Measurements from ENCODE around the gene ARID4B.

Gene ARID4B

DNA sequence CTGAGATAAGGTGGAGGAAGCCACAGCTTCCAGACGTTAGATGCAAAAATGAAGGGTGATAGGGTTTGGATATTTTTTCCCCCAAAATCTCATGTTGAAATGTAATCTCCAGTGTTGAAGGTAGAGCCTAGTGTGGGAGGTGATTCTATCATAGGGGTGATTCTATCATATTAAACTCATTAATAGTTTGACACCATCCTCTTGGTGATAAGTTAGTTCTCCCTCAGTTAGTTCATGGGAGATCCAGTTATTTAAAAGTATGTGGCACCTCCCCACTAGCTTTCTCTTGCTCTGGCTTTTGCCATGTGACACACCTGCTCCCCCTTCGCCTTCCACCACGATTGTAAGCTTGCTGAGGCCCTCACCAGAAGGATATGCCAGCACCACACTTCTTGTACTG, 30.9 kb upstream of the ARID4B start:
- TF ChIP-seq, protein P1, sequence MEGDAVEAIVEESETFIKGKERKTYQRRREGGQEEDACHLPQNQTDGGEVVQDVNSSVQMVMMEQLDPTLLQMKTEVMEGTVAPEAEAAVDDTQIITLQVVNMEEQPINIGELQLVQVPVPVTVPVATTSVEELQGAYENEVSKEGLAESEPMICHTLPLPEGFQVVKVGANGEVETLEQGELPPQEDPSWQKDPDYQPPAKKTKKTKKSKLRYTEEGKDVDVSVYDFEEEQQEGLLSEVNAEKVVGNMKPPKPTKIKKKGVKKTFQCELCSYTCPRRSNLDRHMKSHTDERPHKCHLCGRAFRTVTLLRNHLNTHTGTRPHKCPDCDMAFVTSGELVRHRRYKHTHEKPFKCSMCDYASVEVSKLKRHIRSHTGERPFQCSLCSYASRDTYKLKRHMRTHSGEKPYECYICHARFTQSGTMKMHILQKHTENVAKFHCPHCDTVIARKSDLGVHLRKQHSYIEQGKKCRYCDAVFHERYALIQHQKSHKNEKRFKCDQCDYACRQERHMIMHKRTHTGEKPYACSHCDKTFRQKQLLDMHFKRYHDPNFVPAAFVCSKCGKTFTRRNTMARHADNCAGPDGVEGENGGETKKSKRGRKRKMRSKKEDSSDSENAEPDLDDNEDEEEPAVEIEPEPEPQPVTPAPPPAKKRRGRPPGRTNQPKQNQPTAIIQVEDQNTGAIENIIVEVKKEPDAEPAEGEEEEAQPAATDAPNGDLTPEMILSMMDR (conservative IDR thresholded peaks at IDR 0.05; ENCODE audit: low read depth, low read length), result no peak
- DNase-seq (ENCODE audit: low read depth), result no peak
- H3K4me3 ChIP-seq (ENCODE audit: low read depth, low read length), result no peak overlapping the region

GRCh38 chr1:235357485-235358373, 29.8 kb upstream of the ARID4B start:
- TF ChIP-seq, protein P1 (conservative IDR thresholded peaks at IDR 0.05; ENCODE audit: low read depth, low read length), result no peak
- DNase-seq (ENCODE audit: low read depth), result peak; percentile 13

DNA sequence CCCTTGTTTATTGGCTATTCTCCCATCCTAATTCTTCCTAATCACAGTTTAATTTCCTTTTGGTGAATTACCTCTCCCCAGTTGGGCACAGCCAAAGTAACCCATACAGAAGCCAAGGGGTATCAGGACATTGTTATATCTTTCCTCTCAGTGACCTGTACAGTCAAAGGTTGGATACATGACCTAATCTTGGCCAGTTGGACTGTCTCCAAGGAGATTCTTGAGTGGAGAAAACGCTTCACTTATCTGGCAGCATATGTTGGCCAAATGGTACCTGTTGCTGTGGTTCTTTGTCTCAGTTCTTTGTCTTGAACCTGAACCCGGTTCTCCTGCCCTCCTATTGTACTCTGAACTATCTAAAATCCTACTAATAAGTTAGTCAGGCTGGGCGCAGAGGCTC, 23.9 kb upstream of the ARID4B start:
- DNase-seq (ENCODE audit: low read depth), result no peak
- TF ChIP-seq, protein P1 (conservative IDR thresholded peaks at IDR 0.05; ENCODE audit: low read depth, low read length), result no peak
- no peak overlapping the region for H3K4me3 ChIP-seq (ENCODE audit: low read depth, low read length)

More at GRCh38 chr1:235357485-235358373, 29.8 kb upstream of the ARID4B start:
- no peak overlapping the region for H3K4me3 ChIP-seq (ENCODE audit: low read depth, low read length)

DNA sequence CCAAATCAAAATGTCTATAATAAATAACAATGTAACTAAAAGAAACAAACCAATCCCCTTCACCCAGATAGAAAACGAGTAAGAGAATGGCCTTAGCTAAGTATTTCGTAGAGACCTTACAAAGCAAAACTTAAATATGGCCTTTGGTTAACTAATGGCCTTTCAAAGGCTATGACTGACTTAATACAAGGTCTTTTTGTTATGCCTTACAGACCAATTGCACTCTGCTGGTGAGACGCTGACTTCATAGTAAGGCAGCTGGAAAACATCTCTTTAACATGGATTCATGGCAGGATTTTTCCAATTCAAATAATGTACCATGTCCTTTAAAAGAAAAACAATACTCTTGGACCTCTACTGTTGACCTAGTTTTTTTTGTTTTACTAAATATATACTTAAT, 23.5 kb upstream of the ARID4B start:
- TF ChIP-seq, protein P1 (conservative IDR thresholded peaks at IDR 0.05; ENCODE audit: low read depth, low read length), result no peak
- no peak overlapping the region for H3K4me3 ChIP-seq (ENCODE audit: low read depth, low read length)
- no peak for DNase-seq (ENCODE audit: low read depth)

DNA sequence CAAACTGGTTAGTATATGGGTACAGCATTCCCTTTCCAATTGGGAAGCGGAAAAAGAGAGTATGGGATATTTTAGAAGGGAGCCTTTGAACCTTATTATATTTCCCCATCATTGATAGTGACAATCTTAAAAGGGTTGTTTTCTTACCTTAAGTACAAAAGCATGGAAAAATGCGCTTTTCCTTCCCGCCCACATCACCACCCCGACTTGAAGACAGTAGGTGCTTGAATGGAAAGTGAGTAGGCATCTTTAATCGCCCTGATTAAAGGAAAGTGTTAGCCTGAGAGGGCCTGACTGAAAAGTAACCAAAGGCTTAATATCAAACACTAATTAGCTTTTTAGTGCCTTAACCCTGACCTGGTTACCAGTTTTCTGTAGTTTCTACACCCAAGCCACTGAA, 15.7 kb upstream of the ARID4B start:
- TF ChIP-seq, protein P1 (conservative IDR thresholded peaks at IDR 0.05; ENCODE audit: low read depth, low read length), result no peak
- no peak overlapping the region for H3K4me3 ChIP-seq (ENCODE audit: low read depth, low read length)
- DNase-seq (ENCODE audit: low read depth), result no peak

DNA sequence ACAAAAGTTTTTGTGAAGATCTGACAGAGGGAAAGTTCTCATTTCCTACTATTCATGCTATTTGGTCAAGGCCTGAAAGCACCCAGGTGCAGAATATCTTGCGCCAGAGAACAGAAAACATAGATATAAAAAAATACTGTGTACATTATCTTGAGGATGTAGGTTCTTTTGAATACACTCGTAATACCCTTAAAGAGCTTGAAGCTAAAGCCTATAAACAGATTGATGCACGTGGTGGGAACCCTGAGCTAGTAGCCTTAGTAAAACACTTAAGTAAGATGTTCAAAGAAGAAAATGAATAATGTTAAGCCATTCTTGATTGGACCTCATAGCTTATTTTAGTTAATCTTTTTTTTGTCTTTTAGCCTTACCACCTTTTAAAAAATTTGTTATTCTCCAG, 14.5 kb upstream of the ARID4B start:
- DNase-seq (ENCODE audit: low read depth), result no peak
- TF ChIP-seq, protein P1 (conservative IDR thresholded peaks at IDR 0.05; ENCODE audit: low read depth, low read length), result no peak
- no peak overlapping the region for H3K4me3 ChIP-seq (ENCODE audit: low read depth, low read length)

DNA sequence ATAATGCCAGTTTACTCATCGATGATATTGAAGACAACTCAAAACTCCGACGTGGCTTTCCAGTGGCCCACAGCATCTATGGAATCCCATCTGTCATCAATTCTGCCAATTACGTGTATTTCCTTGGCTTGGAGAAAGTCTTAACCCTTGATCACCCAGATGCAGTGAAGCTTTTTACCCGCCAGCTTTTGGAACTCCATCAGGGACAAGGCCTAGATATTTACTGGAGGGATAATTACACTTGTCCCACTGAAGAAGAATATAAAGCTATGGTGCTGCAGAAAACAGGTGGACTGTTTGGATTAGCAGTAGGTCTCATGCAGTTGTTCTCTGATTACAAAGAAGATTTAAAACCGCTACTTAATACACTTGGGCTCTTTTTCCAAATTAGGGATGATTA, 14.1 kb upstream of the ARID4B start:
- DNase-seq (ENCODE audit: low read depth), result no peak
- no peak overlapping the region for H3K4me3 ChIP-seq (ENCODE audit: low read depth, low read length)
- TF ChIP-seq, protein P1 (conservative IDR thresholded peaks at IDR 0.05; ENCODE audit: low read depth, low read length), result no peak
